Activated T-helper 1 cell treated with Interleukin-2 at 50 U/mL for 16 hours (primary cell): ENCODE data around the gene ANKRD16.
"Not testable (repeated sequence)": the region's sequence is repeated elsewhere in the genome, so short reads cannot be mapped to it uniquely, and the experiment has no call there.

ENCODE experiments used
- DNase-seq: peaks from one replicate; pipeline ENCODE4 v3.0.0-alpha.2; 2020; ENCODE audit warnings: low read depth

Gene ANKRD16

GRCh38 chr10:5835446-5836095 is 54.1 kb downstream of the ANKRD16 start:
- DNase-seq, result no peak

GRCh38 chr10:5833814-5834213 is 55.9 kb downstream of the ANKRD16 start:
- no peak for DNase-seq

GRCh38 chr10:5832946-5833345 is 56.7 kb downstream of the ANKRD16 start:
- DNase-seq, result no peak

- DNase-seq, result no peak
Observed at GRCh38 chr10:5831446-5831782, 58.3 kb downstream of the ANKRD16 start.

- DNase-seq, result no peak
Observed at GRCh38 chr10:5830629-5831445, 58.9 kb downstream of the ANKRD16 start.

- DNase-seq, result no peak
Observed at GRCh38 chr10:5829267-5829666, 60.4 kb downstream of the ANKRD16 start.

GRCh38 chr10:5828725-5829124 is 61.0 kb downstream of the ANKRD16 start:
- DNase-seq, result no peak

GRCh38 chr10:5827841-5828240 is 61.9 kb downstream of the ANKRD16 start:
- no peak for DNase-seq

GRCh38 chr10:5826511-5826910 is 63.2 kb downstream of the ANKRD16 start:
- DNase-seq, result not testable (repeated sequence)

- no peak for DNase-seq
Observed at GRCh38 chr10:5818894-5819293, 70.8 kb downstream of the ANKRD16 start.

GRCh38 chr10:5818048-5818331 is 71.7 kb downstream of the ANKRD16 start:
- no peak for DNase-seq

GRCh38 chr10:5817322-5818047 is 72.2 kb downstream of the ANKRD16 start:
- DNase-seq, result no peak

GRCh38 chr10:5816170-5816569 is 73.5 kb downstream of the ANKRD16 start:
- DNase-seq, result no peak

GRCh38 chr10:5814110-5815107 is 75.3 kb downstream of the ANKRD16 start:
- no peak for DNase-seq

GRCh38 chr10:5813341-5814109 is 76.2 kb downstream of the ANKRD16 start, which contains the start of gene GDI2:
Gene GDI2 (minus strand): TSS chr10:5813434. CDS start chr10:5813258, 176 bp downstream.
- peak; percentile 95 for DNase-seq

- no peak for DNase-seq
Observed at GRCh38 chr10:5813091-5813340, 76.7 kb downstream of the ANKRD16 start.

GRCh38 chr10:5812283-5813090 is 77.2 kb downstream of the ANKRD16 start:
- peak; percentile 27 for DNase-seq
